ENCODE data around the gene CSTF1.

Gene CSTF1

DNA sequence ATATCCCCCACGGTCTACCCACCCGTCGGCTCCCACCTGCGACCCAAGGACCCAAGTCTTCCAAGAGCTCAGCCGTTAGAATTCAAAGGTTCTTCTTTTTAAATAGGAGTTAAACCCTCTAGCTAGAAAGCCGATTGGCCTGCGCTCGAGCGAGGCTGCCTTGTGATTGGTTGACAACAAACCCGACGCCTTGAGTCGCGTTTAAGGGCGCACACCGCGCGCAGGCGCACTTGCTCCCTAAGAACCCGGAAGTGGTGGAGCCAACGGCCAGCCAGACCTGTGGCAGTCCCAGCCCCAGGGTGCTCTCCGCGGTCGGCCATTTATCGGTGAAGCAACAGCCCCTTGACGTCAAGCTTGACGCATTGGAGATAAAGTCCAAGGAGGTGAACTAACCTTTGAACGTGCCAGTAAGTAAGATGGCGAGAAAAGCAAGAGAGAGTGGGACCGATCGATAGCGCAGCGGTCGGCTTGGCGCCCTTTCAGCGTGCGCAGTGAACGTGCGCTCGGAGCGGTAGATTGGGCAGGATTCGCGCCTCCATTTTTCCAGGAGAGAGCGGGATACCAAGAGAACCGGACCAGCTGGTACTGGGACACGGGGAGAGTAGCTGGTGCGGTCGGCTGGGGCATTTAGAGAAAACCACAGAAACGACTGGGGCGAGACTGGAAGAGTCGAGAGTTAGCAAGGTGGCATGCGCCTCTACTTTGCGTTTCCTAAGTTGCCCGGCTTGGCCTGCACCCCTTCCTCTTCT lies at the start of gene CSTF1, which contains the start of gene AURKA:
Gene CSTF1, plus strand, starts transcription at position 514 of the 749 bp plus-strand sequence. CDS start 2,908 bp downstream, outside the sequence.
Gene AURKA, minus strand, starts transcription at position 84 of the 749 bp plus-strand sequence. CDS start 4,018 bp downstream, outside the sequence.
- DNase-seq (ENCODE audit: insufficient read length, low spot score): peak; percentile 100
- peak; percentile 100 for FAIRE-seq

DNA sequence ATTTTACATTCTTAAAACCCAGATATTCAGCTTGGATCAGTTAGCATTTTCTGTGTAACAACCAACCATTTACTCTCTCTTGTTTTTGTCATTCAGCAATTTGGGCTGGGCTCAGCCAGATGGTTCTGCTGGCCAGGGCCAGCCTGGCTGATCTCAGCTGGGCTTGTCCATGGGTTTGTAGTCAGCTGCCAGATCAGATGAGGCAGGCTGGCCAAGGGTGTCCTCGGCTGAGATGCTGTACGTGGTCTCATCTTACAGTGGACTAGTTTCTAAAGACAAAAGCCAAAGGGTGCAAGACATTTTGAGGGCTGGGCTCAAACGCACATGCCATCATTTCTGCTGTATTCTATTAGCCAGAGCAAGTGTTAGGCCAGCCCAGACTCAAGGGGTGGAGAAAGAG lies 49.7 kb upstream of the CSTF1 start:
- peak; percentile 68 for FAIRE-seq
- DNase-seq (ENCODE audit: insufficient read length, low spot score): no peak

DNA sequence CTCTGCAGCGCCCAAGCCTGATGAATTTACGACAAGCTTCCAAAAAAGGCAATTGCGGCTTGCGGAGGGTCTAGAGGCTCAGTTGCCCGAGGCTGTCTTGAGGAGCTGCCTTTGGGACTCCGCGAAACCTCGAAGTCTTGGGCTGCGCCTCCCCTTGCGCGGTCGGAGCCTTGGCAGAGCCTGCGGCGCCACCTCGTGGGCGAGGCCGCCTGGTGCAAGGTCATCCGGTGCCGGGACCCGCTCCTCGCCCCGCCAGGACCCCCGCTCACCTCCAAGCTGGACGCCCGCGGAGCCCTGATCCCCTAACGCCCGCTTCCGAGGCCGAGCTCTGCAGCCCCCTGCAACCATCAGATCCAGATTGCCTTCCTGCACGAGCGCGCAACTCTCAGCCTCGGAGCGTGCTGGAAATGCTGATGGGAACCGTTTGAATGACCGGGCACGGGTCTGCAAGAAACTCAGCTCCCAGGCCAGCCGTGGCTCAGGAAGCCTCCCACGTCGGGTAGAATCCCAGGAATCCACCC lies 48.5 kb upstream of the CSTF1 start:
- peak; percentile 45 for DNase-seq (ENCODE audit: insufficient read length, low spot score)
- FAIRE-seq: peak; percentile 9

DNA sequence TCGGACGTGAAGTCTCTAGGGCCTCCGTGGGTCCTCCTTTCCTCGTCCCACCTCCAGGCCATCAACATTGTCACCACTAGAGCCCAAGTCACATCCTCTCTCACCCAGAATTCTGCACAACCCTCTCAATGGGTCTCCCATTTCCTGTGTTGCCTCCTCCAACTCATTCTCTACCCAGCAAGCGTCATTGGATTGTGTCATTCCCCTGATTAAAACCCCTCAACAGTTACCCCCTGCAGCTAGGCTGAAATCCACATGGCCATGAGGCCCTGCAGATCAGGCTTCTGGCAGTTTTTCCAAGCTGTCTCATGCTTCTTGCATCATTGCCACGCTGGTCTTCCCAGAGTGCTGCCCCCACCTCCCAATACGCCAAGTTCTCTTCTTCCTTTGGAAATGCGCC lies 46.5 kb upstream of the CSTF1 start:
- FAIRE-seq: no peak
- no peak for DNase-seq (ENCODE audit: insufficient read length, low spot score)

DNA sequence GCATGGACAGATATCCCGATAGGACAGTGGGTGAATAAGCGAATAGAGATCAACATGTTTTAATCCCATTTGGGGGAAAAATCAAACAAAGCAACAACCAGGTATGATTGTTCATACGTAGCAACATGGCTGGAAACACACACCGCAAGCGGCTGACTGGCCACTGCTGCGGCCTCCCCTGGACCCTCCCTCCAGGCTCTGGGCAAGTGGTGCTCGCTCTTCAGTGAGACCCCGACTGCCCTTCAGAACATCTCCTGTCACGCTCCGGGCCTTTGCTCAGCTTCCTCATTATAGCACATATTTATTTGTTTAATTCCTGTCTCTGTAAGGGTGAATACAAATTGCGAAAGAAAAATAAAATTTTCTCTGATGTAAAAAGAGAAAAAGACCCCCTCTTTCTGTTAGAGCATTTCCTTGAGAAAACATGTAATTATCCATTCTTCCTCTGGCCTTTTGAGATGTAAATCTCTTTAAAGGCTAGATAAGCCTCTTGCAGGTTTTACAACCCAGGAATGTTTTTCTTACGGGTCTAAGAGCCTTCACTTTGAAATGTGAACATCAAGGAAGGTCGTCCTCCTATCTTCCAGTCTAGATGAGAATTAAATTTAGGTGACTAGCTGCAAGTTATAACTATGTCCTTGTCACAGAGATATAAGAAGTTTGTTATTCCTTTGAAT lies 44.7 kb upstream of the CSTF1 start:
- no peak for DNase-seq (ENCODE audit: insufficient read length, low spot score)
- FAIRE-seq: no peak

DNA sequence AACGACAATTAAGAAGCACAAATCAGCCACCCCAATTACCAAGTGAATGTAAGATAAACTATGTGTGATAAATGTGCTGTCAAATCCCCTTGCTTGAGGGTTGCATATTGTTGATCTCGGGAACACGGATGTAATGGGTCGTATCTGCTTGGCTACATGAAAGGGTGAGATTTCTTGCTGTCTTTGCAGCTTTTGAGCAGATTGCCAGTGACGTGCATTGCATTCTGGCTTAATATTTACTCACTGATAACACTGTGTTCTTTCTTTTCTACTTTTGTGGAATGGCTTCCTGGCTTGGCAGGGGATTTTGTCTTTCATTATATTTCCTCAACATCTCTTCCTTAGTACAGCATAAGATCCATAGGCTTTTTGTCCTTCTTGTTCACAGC lies 44.1 kb upstream of the CSTF1 start:
- DNase-seq (ENCODE audit: insufficient read length, low spot score) (no peak), FAIRE-seq (peak; percentile 86)

DNA sequence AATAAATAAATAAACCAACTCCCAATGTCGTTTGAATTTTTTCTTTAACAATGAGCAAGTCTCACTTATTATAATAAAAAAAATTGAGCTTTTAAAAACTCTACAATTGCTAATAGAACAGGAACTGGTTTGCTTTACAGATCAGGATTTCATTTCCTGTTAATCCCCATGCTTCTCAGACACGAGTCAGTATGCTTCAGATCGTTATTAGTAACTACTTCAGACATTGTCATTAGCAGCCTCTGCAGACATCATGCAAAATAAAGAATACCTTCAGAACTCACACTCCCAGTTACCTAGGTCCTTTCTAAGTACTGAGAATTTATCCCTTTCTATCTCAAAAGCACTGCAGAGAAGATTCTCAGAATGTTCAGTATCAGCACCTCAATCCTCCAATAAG lies 43.7 kb upstream of the CSTF1 start:
- FAIRE-seq (no peak), DNase-seq (ENCODE audit: insufficient read length, low spot score) (no peak)

DNA sequence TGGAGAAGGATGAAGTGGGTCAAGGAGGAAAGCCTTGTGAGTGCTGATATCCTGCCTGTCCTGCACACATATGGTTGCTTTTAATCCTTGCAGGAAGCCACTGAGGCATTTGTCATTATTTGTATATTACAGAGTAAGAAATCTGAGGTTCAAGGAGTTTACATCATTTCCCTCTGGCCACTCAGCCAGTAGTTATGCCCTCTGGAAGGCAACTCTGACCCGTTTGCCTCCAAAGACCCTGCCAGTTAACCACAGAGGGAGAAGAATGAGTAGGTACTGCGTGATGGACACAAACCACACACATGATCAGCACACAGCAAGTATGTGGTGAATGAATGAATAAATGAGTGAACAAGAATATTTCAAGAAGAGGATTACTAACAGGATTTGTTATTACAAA lies 41.6 kb upstream of the CSTF1 start:
- DNase-seq (ENCODE audit: insufficient read length, low spot score) (no peak), FAIRE-seq (peak; percentile 95)

DNA sequence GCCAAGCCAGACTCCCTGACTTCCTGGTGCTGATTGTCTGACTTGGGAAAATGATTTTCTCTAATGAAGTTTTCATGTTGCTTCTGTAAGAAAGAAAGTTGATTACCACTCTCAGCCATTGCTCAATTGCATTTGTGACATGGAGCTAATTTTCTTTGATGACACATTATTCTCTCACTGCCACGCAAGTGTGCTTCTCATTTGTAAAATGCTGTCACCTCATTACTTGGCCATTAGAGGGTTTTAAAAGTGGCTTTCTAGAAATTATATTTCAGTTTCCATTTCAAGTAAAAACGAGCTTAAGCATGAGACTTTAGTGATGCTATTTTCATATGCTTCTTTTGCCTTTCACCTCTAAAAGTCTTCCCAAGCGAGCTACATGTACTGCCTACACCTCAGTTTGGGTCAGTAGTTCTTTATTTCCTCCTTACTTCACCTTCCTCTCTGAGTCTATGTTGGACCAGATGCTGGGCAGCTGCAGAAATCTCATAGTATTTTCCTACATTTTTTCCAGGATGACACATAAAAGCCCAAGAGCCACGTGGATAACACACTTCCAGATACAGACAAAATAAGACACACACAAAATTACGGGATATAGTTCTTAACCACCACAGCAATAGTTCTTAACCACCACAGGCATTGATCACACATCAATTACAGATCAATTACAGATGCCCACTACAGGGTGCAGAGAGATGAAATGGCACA lies 39.9 kb upstream of the CSTF1 start:
- FAIRE-seq (peak; percentile 60), DNase-seq (ENCODE audit: insufficient read length, low spot score) (no peak)

DNA sequence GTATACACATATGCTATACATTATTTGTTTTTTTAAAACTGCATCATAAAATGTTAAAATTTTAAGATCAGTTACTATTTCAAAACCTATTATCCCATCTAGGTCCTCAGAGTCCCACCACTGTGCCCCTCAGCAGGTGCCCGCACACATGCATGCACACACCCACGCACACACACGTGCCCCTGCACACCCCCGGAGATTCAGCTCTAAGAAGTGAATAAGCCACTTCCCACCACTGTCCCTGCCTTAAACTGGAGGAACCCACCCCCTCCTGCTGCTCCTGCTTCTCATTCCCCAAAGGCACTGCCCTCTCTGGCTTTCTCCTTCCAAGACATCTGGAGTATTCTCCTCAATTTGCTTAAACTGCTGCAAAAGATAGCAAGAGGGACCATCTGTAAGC lies 39.1 kb upstream of the CSTF1 start:
- FAIRE-seq: no peak
- DNase-seq (ENCODE audit: insufficient read length, low spot score): no peak

DNA sequence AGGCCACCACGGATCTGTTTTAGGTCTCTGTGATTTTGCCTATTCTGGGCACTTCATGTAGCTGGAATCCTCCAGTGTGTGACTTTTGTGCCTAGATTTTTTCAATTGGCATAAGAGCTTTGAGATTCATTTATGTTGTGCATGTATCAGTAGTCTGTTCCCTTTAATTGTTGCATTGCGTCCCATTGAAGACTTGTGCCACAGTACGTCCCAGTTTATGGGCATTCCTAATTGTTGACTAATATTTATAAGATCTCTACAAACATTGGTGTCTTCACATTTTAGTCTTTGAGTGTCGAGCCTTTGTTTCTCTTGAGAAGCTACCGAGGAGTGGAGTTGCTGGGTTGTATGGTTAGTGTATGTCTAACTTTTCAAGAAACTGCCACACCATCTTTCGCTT lies 34.4 kb upstream of the CSTF1 start:
- FAIRE-seq: peak; percentile 85
- DNase-seq (ENCODE audit: insufficient read length, low spot score): peak; percentile 59

DNA sequence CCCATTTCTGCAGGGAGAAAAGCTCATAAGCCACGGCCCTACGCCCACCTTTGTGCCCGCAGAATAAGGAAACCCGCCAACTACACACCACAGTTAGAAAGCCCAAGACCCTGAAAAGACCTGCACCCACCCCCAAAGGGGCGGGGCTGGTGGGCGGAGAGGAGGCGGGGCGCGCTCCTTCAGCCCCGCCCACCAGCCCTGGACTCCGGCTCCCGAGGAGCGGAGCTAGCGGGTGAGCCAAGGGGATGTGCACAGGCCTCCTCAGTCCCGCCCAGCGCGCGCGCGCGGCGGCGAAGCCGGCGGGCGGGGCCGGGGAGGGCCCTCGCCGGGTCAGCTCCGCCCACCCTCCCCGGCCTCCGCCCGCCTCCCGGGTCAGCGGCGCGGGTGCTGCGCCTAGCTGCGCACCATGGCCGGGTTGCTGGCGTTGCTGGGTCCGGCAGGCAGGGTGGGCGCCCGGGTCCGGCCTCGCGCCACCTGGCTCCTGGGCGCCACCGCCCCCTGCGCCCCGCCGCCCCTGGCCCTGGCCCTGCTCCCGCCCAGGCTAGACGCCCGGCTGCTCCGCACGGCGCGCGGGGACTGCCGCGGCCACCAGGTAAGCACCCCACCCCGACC lies 33.7 kb upstream of the CSTF1 start, which contains the start of gene FAM210B:
Gene FAM210B, plus strand, starts transcription at position 375 of the 612 bp plus-strand sequence. Its CDS starts 32 bp downstream, at position 407.
- FAIRE-seq (peak; percentile 98), DNase-seq (ENCODE audit: insufficient read length, low spot score) (peak; percentile 100)

DNA sequence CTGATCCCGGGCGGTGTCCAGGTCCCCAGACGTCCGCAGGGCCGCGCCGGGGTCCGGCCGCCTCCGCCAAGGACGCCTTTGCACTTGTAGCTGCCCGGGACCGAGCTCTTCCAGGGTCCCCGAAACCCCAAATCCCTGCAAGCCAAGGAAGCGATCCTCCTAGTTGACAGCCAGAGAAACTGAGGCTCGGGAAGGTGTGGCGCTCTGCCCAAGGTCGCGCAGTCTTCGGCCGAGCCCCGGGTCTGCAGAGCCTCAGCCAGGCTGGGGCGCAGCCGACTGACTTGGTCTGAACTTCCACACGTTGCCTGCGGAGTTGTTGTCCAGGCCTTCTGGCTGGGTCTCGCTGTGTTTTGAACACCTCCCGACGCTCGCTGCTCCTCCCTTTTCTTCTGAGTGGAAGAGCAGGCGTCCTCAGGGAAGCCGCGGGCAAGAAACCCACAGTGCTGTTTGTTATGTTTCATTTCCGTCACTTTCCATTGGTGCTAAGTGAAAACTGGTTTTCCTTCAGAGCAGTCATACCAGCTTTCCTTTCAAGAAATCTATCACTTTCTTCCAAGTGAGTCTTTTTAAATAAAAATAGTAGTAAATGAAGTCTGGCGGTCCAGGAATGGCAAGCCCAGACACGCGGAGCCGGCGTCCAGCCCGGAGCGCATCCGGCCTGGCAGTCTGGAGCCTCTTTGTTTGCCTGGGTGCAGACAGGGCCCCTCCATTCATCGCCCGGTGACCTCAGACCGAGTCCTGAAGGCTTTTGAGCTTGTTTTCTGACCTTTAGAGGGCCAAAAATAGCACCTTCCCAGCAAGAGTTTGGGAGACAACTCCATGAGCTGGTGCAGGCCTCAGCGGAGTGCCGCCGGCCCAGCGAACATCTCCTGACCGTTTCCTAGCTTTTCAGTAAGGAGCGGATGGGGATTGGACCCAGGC lies 33.0 kb upstream of the CSTF1 start:
- peak; percentile 83 for DNase-seq (ENCODE audit: insufficient read length, low spot score)
- peak; percentile 74 for FAIRE-seq

DNA sequence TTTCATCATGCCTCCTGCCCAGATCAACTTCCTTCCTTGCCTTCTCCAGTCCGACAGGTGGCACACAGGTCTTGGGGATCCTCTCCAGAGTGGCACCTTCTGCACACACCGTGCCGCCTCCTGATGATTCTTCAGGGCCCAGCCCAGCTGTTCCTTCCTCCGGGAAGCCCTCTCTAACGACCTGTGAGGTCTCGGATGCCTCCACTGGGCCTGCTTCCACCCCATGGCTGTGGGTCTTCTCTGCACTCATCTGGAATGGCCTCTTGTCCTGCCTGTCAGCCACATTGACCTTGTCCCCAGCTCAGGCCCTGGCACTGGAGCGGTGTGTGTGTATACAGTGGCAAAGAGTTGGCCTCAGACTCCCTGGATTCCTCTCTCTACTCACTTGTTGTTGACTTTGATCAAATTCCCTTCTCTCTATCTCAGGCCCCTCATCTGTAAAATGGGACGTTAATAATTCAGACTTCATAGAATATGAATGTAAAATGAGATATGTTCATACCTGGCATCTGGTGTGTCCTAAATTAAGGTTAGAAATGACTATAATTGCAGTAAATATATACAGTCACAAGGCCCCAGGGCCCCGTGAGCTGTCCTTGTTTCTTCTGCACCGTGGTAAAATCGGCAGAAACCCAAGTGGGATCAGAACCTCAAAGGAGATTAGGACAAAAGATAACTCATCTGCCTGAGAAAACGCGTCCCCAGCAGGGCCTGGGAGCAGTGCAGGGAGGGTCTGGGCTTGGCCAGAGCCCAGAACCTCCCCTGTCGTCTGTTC lies 32.1 kb upstream of the CSTF1 start:
- peak; percentile 49 for DNase-seq (ENCODE audit: insufficient read length, low spot score)
- FAIRE-seq: peak; percentile 44

DNA sequence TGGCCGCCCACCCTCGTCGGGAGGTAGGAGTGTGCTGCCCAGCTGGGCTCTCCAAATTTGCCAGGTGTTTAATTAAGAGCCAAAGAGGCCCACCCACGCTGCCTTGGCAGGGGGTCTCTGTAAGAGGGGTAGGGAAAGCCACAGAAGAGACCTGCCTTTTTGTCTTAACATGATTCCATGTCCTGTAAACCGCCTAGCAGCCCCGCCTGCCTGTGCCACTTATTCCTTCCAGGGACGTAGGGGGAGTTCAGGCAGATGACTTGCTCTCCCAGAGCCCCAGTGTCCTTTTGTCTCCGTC lies 31.6 kb upstream of the CSTF1 start:
- FAIRE-seq (no peak), DNase-seq (ENCODE audit: insufficient read length, low spot score) (no peak)

DNA sequence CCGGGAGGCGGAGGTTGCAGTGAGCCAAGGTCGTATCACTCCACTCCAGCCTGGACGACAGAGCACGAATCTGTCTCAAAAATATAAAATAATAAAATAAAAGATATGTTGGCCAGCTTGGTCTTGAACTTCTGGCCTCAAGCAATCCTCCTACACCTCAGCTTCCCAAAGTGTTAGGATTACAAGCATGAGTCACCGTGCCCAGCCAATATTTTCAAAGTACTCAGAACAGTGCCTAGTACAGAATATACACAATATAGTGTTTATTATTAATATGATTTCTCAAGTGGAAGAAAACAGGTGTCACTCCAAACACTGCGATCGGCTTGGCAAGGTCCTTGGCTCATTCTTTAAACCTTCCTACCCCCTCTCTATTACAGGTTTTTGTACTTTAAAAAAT lies 30.5 kb upstream of the CSTF1 start:
- FAIRE-seq (no peak), DNase-seq (ENCODE audit: insufficient read length, low spot score) (no peak)

DNA sequence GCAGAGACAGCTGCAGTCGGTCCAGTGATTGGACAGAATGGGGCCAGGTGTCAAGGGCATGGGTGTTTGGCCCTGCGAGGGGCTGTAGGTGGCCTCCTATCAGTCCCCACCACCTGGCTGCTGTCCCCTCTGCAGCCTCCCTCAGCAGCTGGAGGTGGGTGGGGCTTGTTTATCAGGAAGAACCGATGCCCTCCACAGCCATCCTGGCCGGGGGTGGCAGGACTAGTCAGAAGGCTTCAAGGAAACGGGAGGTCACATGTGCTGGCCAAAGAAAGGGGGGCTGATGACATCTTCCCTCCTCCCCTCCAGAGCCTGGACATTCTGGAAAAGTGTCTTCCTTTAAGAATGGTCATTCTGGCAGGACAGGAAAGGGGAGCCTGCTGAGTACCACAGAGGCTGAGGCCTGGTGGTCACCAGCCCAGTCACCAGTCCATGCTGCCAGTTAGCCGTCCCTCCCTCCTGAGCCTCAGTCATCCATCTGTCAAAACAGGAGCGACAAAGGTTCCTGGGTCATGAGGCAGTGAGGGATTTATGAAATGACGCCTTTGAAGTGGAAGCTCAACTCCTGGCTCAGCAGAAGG lies 29.5 kb upstream of the CSTF1 start:
- peak; percentile 38 for DNase-seq (ENCODE audit: insufficient read length, low spot score)
- no peak for FAIRE-seq

DNA sequence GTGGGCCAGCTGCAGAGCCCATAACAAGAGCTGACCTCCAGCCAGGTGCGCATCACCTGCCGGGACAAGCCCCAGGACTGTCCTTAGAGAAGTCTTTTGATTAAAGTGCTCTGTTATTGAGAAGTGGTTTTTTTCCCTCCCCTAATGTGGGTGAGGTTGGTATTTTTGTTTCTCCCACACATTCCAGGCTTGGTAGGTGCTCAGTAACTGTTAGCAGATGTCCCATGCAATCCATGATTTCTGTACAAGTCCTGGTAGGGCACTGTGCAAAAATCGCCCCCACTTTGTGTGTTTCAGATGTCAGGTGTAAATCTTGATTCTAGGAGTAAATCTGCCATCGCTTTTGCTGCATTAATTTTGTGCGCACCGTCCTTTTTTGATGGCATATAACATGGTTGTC lies 29.0 kb upstream of the CSTF1 start:
- FAIRE-seq (no peak), DNase-seq (ENCODE audit: insufficient read length, low spot score) (no peak)
